ENCODE data around the gene PRR19. TPM values are rescaled to one million over a fixed set of nuclear protein-coding genes. Genes with fewer than 3 reads are reported as not detected.
A peak's percentile ranks its signal among the peaks of the same experiment; 100 is the strongest.

PRR19 gene
- total RNA-seq, 2 experiments from 2014 or later, result 0.16 TPM; not detected in 1

DNA sequence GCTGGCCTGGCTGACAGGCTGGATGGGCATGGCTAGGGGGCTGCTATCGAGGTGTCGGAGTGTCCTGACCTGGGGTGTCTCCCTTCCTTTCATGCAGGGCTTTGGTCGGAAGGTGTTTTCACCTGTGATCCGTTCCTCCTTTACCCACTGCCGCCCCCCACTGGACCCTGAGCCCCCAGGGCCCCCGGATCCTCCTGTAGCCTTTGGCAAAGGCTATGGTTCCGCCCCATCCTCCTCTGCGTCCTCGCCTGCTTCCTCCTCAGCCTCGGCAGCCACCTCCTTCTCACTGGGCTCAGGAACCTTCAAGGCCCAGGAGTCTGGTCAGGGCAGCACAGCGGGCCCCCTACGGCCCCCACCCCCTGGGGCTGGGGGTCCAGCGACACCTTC, 11.8 kb upstream of the PRR19 start:
- Mint-ChIP-seq H3K4me1 (ENCODE audit: low read depth) (peaks cover 18% of the 10 kb centered on the region), H3K9me3 (no peaks in the 10 kb centered on the region), H3K36me3 (ENCODE audit: low read depth) (peaks cover 70% of the 10 kb centered on the region), H3K4me3 (no peak overlapping the region), H3K27ac (no peak overlapping the region), H3K27me3 (no peaks in the 10 kb centered on the region)
- peaks cover 35% of the 10 kb centered on the region for H3K4me1 ChIP-seq (ENCODE audit: insufficient read depth, low read length)
- TF ChIP-seq, protein P1, sequence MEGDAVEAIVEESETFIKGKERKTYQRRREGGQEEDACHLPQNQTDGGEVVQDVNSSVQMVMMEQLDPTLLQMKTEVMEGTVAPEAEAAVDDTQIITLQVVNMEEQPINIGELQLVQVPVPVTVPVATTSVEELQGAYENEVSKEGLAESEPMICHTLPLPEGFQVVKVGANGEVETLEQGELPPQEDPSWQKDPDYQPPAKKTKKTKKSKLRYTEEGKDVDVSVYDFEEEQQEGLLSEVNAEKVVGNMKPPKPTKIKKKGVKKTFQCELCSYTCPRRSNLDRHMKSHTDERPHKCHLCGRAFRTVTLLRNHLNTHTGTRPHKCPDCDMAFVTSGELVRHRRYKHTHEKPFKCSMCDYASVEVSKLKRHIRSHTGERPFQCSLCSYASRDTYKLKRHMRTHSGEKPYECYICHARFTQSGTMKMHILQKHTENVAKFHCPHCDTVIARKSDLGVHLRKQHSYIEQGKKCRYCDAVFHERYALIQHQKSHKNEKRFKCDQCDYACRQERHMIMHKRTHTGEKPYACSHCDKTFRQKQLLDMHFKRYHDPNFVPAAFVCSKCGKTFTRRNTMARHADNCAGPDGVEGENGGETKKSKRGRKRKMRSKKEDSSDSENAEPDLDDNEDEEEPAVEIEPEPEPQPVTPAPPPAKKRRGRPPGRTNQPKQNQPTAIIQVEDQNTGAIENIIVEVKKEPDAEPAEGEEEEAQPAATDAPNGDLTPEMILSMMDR (IDR thresholded peaks at IDR 0.05), result no peak
- DNase-seq (peak in 1 of 14 experiments; percentile 29), ATAC-seq (ENCODE audit: poor library complexity) (no peak)
- H3K4me3 ChIP-seq (ENCODE audit: low read length), result no peak overlapping the region
- H3K27me3 ChIP-seq (ENCODE audit: control insufficient read depth in 1 of 2, insufficient read depth in 2 of 2, low read length in 2 of 2), result no peaks in the 10 kb centered on the region
- H3K36me3 ChIP-seq (ENCODE audit: insufficient read depth, low read length), result peaks cover 78% of the 10 kb centered on the region
- ChIA-PET POLR2A (no interaction called here), CTCF (interaction anchor here (0.7 to 1.2 kb wide), 2 partner anchors 19 to 158 kb away, joined by 3 read pairs; partner anchors contain the start of gene POU2F2)
- no peaks in the 10 kb centered on the region for H3K9me3 ChIP-seq (ENCODE audit: control insufficient read depth in 1 of 2, insufficient read depth in 1 of 2, low read length in 2 of 2)
- no peak overlapping the region for H3K27ac ChIP-seq (ENCODE audit: low read depth in 1 of 2, low read length in 2 of 2)
- intact Hi-C loops (cut with DNase I, micrococcal nuclease), result no loop called here

DNA sequence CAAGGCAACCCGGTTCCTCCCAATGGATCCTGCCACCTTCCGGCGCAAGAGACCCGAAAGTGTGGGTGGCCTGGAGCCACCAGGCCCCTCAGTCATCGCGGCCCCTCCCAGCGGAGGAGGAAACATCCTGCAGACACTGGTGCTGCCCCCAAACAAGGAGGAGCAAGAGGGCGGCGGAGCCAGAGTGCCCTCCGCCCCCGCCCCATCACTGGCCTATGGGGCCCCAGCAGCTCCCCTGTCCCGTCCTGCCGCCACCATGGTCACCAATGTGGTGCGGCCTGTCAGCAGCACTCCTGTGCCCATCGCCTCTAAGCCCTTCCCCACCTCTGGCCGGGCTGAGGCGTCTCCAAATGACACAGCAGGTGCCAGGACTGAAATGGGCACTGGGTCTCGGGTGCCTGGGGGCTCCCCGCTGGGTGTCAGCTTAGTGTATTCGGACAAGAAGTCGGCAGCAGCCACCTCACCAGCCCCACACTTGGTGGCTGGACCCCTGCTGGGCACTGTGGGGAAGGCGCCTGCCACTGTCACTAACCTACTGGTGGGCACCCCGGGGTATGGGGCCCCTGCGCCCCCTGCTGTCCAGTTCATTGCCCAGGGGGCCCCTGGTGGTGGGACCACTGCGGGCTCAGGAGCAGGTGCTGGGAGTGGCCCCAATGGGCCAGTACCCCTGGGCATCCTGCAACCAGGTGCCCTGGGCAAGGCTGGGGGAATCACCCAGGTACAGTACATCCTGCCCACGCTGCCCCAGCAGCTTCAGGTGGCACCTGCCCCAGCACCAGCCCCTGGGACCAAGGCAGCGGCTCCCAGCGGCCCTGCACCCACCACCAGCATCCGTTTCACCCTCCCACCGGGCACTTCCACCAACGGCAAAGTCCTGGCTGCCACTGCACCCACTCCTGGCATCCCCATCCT, 11.2 kb upstream of the PRR19 start:
- H3K36me3 ChIP-seq (ENCODE audit: insufficient read depth, low read length), result peaks cover 78% of the 10 kb centered on the region
- TF ChIP-seq, protein P1 (IDR thresholded peaks at IDR 0.05), result peak; percentile 56
- CTCF ChIA-PET, result interaction anchor here (0.7 to 1.2 kb wide), 2 partner anchors 20 to 158 kb away, joined by 3 read pairs; partner anchors contain the start of gene POU2F2

DNA sequence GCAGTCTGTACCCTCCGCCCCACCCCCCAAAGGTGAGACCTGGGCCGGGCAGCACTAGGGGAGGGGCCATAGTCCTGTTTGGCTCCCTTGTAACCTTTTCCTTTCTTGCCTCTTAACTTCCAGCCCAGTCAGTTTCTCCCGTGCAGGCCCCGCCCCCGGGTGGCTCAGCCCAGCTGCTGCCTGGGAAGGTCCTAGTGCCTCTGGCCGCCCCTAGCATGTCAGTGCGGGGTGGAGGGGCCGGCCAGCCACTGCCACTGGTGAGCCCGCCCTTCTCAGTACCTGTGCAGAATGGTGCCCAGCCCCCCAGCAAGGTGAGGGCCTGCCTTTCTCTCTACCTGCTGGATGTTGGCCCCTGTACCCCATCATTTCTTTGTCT, 10.5 kb upstream of the PRR19 start:
- Mint-ChIP-seq H3K36me3 (ENCODE audit: low read depth) (peaks cover 72% of the 10 kb centered on the region), H3K4me1 (ENCODE audit: low read depth) (peaks cover 15% of the 10 kb centered on the region), H3K4me3 (no peak overlapping the region), H3K9me3 (no peaks in the 10 kb centered on the region), H3K27me3 (no peaks in the 10 kb centered on the region), H3K27ac (no peak overlapping the region)
- intact Hi-C loops (cut with DNase I, micrococcal nuclease), result no loop called here
- DNase-seq (no peak), ATAC-seq (ENCODE audit: poor library complexity) (no peak)
- Histone ChIP-seq H3K9me3 (ENCODE audit: control insufficient read depth in 1 of 2, insufficient read depth in 1 of 2, low read length in 2 of 2) (no peaks in the 10 kb centered on the region), H3K36me3 (ENCODE audit: insufficient read depth, low read length) (peaks cover 78% of the 10 kb centered on the region), H3K27ac (ENCODE audit: low read depth in 1 of 2, low read length in 2 of 2) (no peak overlapping the region), H3K27me3 (ENCODE audit: control insufficient read depth in 1 of 2, insufficient read depth in 2 of 2, low read length in 2 of 2) (no peaks in the 10 kb centered on the region), H3K4me1 (ENCODE audit: insufficient read depth, low read length) (peaks cover 32% of the 10 kb centered on the region), H3K4me3 (ENCODE audit: low read length) (no peak overlapping the region)
- CTCF ChIA-PET, result interaction anchor here (1.2 kb wide), 1 partner anchor 21 kb away, joined by 3 read pairs; no protein-coding TSS in a partner anchor
- TF ChIP-seq, protein P1 (IDR thresholded peaks at IDR 0.05), result no peak
- POLR2A ChIA-PET, result no interaction called here

More for the DNA sequence above, 11.2 kb upstream of the PRR19 start:
- peaks cover 15% of the 10 kb centered on the region for H3K4me1 Mint-ChIP-seq (ENCODE audit: low read depth)
- H3K27ac Mint-ChIP-seq, result no peak overlapping the region
- DNase-seq, result peak; percentile 37 to 77 (median 58)
- Histone ChIP-seq H3K4me3 (ENCODE audit: low read length) (no peak overlapping the region), H3K4me1 (ENCODE audit: insufficient read depth, low read length) (peaks cover 31% of the 10 kb centered on the region), H3K27ac (ENCODE audit: low read depth in 1 of 2, low read length in 2 of 2) (no peak overlapping the region), H3K27me3 (ENCODE audit: control insufficient read depth in 1 of 2, insufficient read depth in 2 of 2, low read length in 2 of 2) (no peaks in the 10 kb centered on the region), H3K9me3 (ENCODE audit: control insufficient read depth in 1 of 2, insufficient read depth in 1 of 2, low read length in 2 of 2) (no peaks in the 10 kb centered on the region)
- H3K27me3 Mint-ChIP-seq, result no peaks in the 10 kb centered on the region
- intact Hi-C loops (cut with DNase I, micrococcal nuclease), result no loop called here
- no peak overlapping the region for H3K4me3 Mint-ChIP-seq
- POLR2A ChIA-PET, result no interaction called here
- H3K36me3 Mint-ChIP-seq (ENCODE audit: low read depth), result peaks cover 72% of the 10 kb centered on the region
- ATAC-seq (ENCODE audit: poor library complexity), result peak; percentile 72
- no peaks in the 10 kb centered on the region for H3K9me3 Mint-ChIP-seq

Data from CD4-positive, alpha-beta T cell (primary cell).